Gastrocnemius medialis (tissue), 4 donors: Measurements from ENCODE around the gene NAPEPLD. TPM values are rescaled to one million over a fixed set of nuclear protein-coding genes. Genes with fewer than 3 reads are reported as not detected.

Experiments used
- ATAC-seq, 2 donors: fragments of 150-250 bp; one replicate each; pipeline ENCODE4 v1.9.1; 2016
- DNase-seq, 2 donors: peaks; one replicate each; pipeline ENCODE4 v3.0.0-alpha.2; 2019
- H3K27ac ChIP-seq, 4 donors: fragments of 200-600 bp; sonication (generic); 1 replicate in 1 of 4; 2 replicates in 3 of 4; pipeline ENCODE4 v1.5.1; 2016 to 2018; ENCODE audit warnings: mild to moderate bottlenecking in 2 of 4, moderate library complexity in 1 of 4
- H3K27me3 ChIP-seq, 3 donors: fragments of 200-600 bp; sonication (generic) in 2 of 3; 1 replicate in 1 of 3; 2 replicates in 2 of 3; pipeline versions ENCODE4 v1.5.1 to v1.6.0; 2016 to 2019; ENCODE audit warnings: mild to moderate bottlenecking in 1 of 3, moderate library complexity in 1 of 3
- H3K36me3 ChIP-seq, 2 donors: fragments of 200-600 bp; sonication (generic) in 1 of 2; one replicate each; pipeline ENCODE4 v1.5.1; 2017 to 2018
- H3K4me1 ChIP-seq, 2 donors: fragments of 200-600 bp; sonication (generic) in 1 of 2; one replicate each; pipeline ENCODE4 v1.5.1; 2016 to 2017; ENCODE audit warnings: mild to moderate bottlenecking in 2 of 2
- H3K4me3 ChIP-seq, 4 donors: fragments of 200-600 bp; sonication (generic) in 3 of 4; 1 replicate in 1 of 4; 2 replicates in 3 of 4; pipeline ENCODE4 v1.5.1; 2016 to 2019; ENCODE audit warnings: mild to moderate bottlenecking in 2 of 4
- H3K9me3 ChIP-seq, 3 donors: fragments of 200-600 bp; sonication (generic) in 2 of 3; 1 replicate in 1 of 3; 2 replicates in 2 of 3; pipeline ENCODE4 v1.5.1; 2016 to 2019
- POLR2A ChIP-seq, 2 donors: fragments of 450-650 bp; IDR thresholded peaks; one replicate each; pipeline ENCODE4 v1.6.1; 2017; ENCODE audit warnings: antibody characterized with exemption in 2 of 2, mild to moderate bottlenecking in 2 of 2, moderate library complexity in 2 of 2
- in situ Hi-C, 4 donors: fragments of 200-750 bp; cut with MboI; loops; one replicate each; pipeline versions ENCODE4 v1.15.0 to v1.8.0; 2017; ENCODE audit warnings: low sequenced_read_pairs in 4 of 4
- intact Hi-C: fragments of 100-400 bp; cut with DNase I; formaldehyde crosslinking; loops from one replicate; pipeline ENCODE4 v1.15.1; 2023; ENCODE audit warnings: low total_unique reads
- total RNA-seq, 4 donors: library from RNA; depleted of rRNA; stranded (reverse); fragments of >200 nt; gene quantifications; one replicate each; pipeline versions ENCODE4 v1.1.0 to v1.2.3, GENCODE V29; 2016
- TF ChIP-seq, protein P1 (sequence below), 5 experiments: fragments of 450-650 bp in 3 of 5; fragments of 200-600 bp in 2 of 5; sonication (generic) in 2 of 5; IDR thresholded peaks in 4 of 5; conservative IDR thresholded peaks in 1 of 5; 1 replicate in 4 of 5; 2 replicates in 1 of 5; pipeline ENCODE4 v1.5.1; 2016 to 2019; ENCODE audit warnings: antibody characterized with exemption in 5 of 5, mild to moderate bottlenecking in 3 of 5, moderate library complexity in 3 of 5

The NAPEPLD gene
- total RNA-seq, 4 donors from 2014 or later: 2.3 to 5.7 (median 4.0) TPM

DNA sequence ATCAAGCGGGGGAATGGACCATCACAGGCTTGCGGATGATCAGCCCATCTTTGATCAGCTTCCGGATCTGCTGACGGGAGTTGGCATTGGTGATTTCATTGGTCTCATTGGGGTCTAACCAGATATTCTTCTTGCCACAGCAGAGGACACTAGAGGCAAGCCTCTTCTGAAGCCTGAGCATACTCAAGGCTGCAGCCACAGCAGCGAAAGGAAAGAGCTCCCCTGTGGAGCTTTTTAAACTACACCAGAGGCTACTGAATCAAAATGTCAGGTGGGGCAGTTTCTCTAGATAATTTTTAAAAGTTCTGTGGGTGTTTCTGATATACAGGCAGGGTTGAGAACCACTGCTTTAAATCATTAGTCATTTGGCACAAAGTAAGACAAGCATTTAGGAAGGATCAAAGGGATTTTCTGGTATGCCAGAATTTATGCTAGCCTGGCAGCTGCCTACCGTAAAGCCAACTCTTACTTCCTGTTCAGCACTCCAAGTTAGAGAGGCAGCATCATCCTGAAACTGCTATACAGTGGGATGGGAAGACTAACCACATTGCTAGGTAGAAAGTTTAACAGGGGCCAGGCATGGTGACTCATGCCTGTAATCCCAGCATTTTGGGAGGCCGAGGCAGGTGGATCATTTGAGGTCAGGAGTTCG, 7.0 kb downstream of the NAPEPLD start:
- no peak for ATAC-seq
- Histone ChIP-seq H3K27ac (no peak overlapping the region), H3K27me3 (no peaks in the 10 kb centered on the region), H3K9me3 (no peaks in the 10 kb centered on the region), H3K4me3 (no peak overlapping the region), H3K36me3 (no peaks in the 10 kb centered on the region), H3K4me1 (peaks cover 6 to 10% of the 10 kb centered on the region in 2 donors)
- intact Hi-C loops (no loop called here), in situ Hi-C loops (loop anchor here in 1 of 4 donors (10.0 kb wide), 1 partner anchor 57 kb away; no protein-coding TSS in a partner anchor)
- DNase-seq: no peak
- TF ChIP-seq POLR2A (IDR thresholded peaks at IDR 0.05): no peak
- TF ChIP-seq, protein P1, sequence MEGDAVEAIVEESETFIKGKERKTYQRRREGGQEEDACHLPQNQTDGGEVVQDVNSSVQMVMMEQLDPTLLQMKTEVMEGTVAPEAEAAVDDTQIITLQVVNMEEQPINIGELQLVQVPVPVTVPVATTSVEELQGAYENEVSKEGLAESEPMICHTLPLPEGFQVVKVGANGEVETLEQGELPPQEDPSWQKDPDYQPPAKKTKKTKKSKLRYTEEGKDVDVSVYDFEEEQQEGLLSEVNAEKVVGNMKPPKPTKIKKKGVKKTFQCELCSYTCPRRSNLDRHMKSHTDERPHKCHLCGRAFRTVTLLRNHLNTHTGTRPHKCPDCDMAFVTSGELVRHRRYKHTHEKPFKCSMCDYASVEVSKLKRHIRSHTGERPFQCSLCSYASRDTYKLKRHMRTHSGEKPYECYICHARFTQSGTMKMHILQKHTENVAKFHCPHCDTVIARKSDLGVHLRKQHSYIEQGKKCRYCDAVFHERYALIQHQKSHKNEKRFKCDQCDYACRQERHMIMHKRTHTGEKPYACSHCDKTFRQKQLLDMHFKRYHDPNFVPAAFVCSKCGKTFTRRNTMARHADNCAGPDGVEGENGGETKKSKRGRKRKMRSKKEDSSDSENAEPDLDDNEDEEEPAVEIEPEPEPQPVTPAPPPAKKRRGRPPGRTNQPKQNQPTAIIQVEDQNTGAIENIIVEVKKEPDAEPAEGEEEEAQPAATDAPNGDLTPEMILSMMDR (IDR thresholded peaks at IDR 0.05 in 4 of 5, conservative IDR thresholded peaks at IDR 0.05 in 1 of 5): no peak

DNA sequence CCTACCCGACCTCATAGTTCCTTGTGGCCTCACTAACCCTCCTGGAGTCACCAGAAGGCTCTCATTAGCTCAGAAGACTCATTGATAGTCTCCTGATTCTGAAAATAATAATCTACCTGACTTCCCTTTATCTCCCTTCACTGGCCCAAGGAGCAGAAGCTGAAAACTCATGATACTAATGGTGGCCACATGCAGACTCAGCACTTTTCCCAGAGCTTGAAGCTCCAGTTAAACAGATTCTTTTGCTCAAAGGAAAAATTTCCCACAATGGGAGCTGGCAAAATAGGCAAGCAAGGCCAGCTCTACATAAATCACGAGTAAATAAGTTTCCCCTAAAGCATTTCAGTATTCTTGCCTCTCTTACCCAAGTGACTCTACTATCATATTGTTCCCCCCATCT, 8.2 kb downstream of the NAPEPLD start:
- in situ Hi-C loops (loop anchor here in 1 of 4 donors (10.0 kb wide), 1 partner anchor 56 kb away; no protein-coding TSS in a partner anchor), intact Hi-C loops (no loop called here)
- Histone ChIP-seq H3K27me3 (no peaks in the 10 kb centered on the region), H3K9me3 (no peaks in the 10 kb centered on the region), H3K4me1 (no peaks in the 10 kb centered on the region), H3K27ac (no peak overlapping the region), H3K4me3 (no peak overlapping the region), H3K36me3 (no peaks in the 10 kb centered on the region)
- DNase-seq (no peak), ATAC-seq (no peak)
- no peak for TF ChIP-seq POLR2A (IDR thresholded peaks at IDR 0.05)
- TF ChIP-seq, protein P1 (IDR thresholded peaks at IDR 0.05 in 4 of 5, conservative IDR thresholded peaks at IDR 0.05 in 1 of 5): no peak

DNA sequence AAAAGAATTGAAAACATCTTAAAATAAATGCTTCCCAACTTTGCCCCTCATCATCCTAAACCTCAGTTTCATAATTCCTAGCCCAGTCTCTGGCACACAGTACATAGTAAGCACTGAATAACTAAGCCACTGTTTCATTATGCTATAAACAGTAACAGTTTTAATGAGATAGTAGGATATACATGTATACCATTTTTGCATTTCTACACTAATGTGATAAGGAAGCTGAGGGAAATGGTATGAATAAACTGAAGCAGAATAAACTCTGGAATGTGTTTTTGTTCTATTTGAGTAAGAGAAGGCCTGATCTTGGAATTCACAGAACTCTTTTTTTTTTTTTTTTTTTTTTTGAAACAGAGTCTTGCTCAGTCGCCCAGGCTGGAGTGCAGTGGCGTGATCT, 8.8 kb downstream of the NAPEPLD start:
- H3K36me3 ChIP-seq: no peaks in the 10 kb centered on the region
- no peak for ATAC-seq
- intact Hi-C loops: no loop called here
- no peaks in the 10 kb centered on the region for H3K4me1 ChIP-seq
- H3K27ac ChIP-seq: no peak overlapping the region
- no peaks in the 10 kb centered on the region for H3K9me3 ChIP-seq
- H3K4me3 ChIP-seq: no peak overlapping the region
- in situ Hi-C loops: loop anchor here in 1 of 4 donors (10.0 kb wide), 1 partner anchor 55 kb away; no protein-coding TSS in a partner anchor
- no peaks in the 10 kb centered on the region for H3K27me3 ChIP-seq
- TF ChIP-seq POLR2A (IDR thresholded peaks at IDR 0.05): no peak
- TF ChIP-seq, protein P1 (IDR thresholded peaks at IDR 0.05 in 4 of 5, conservative IDR thresholded peaks at IDR 0.05 in 1 of 5): no peak
- DNase-seq: no peak

DNA sequence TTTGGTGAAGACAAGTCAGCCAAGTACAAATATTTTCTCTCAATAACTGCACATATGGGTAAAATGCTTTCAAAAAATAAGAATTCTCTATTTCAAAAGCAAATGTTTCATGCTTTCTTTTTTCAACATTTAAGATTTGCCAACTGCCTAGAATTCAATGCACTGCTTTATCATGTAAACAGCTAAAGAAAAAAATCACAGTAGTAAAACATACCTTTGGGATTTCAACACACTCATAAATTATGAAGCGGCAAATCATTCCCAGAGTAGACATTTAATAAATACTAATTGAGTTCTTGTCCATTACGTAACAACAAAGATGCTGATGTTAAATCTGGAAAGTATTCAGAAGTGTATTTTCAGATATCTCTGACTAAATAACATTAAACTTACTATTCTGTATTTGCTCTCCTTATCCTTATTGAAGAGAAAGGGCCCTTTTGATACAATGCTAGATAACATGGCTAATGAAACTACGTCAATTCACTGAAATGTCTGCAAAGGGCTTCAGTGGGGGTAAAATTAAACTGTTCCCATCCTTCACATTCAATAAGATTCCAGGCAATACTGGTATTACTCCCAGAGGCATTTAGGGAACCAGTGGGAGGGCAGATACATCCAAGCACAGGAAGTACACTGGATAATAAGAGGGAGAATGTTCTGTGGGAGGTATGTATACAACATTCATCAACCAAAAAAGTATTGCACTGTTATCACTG, 13.9 kb downstream of the NAPEPLD start:
- no peak overlapping the region for H3K27ac ChIP-seq
- no peaks in the 10 kb centered on the region for H3K36me3 ChIP-seq
- ATAC-seq (no peak), DNase-seq (no peak)
- peaks cover 0 to 16% of the 10 kb centered on the region in 2 donors for H3K4me1 ChIP-seq
- H3K9me3 ChIP-seq: no peaks in the 10 kb centered on the region
- intact Hi-C loops: no loop called here
- no peaks in the 10 kb centered on the region for H3K27me3 ChIP-seq
- in situ Hi-C loops: no loop called here
- no peak overlapping the region for H3K4me3 ChIP-seq
- TF ChIP-seq, protein P1 (IDR thresholded peaks at IDR 0.05 in 4 of 5, conservative IDR thresholded peaks at IDR 0.05 in 1 of 5): no peak
- no peak for TF ChIP-seq POLR2A (IDR thresholded peaks at IDR 0.05)
